HTERT RPE-1 (cell line): Measurements from ENCODE around the gene LIN37.

ENCODE experiments used
- in situ Hi-C: fragments of 300-500 bp; cut with MboI; formaldehyde crosslinking; loops from 4 replicates; pipeline ENCODE4 v1.14.3; 2020; ENCODE audit warnings: low sequenced_read_pairs

The LIN37 gene

GRCh38 chr19:35734273-35734672 lies 14.1 kb upstream of the LIN37 start:
- in situ Hi-C loops = no loop called here

GRCh38 chr19:35734889-35735288 lies 13.5 kb upstream of the LIN37 start:
- in situ Hi-C loops = no loop called here

GRCh38 chr19:35736913-35737886 lies 11.2 kb upstream of the LIN37 start:
- in situ Hi-C loops = no loop called here

GRCh38 chr19:35738021-35738886 lies 10.1 kb upstream of the LIN37 start:
- in situ Hi-C loops = no loop called here

GRCh38 chr19:35738887-35739229 lies 9.5 kb upstream of the LIN37 start:
- in situ Hi-C loops = no loop called here

- in situ Hi-C loops = no loop called here
Observed at GRCh38 chr19:35739275-35740107, 8.9 kb upstream of the LIN37 start.

- in situ Hi-C loops = no loop called here
Observed at GRCh38 chr19:35740108-35740422, 8.3 kb upstream of the LIN37 start.

GRCh38 chr19:35740423-35741202 lies 7.8 kb upstream of the LIN37 start:
- in situ Hi-C loops = no loop called here

- in situ Hi-C loops = no loop called here
Observed at GRCh38 chr19:35741203-35741515, 7.2 kb upstream of the LIN37 start.

- in situ Hi-C loops = no loop called here
Observed at GRCh38 chr19:35742121-35742724, 6.2 kb upstream of the LIN37 start, which contains the start of gene IGFLR1. Gene IGFLR1 (minus strand): TSS chr19:35742452. CDS start chr19:35741180, 1,272 bp downstream.

- in situ Hi-C loops = no loop called here
Observed at GRCh38 chr19:35743640-35744429, 4.5 kb upstream of the LIN37 start.

- in situ Hi-C loops = no loop called here
Observed at GRCh38 chr19:35744430-35745327, 3.7 kb upstream of the LIN37 start.

- in situ Hi-C loops = no loop called here
Observed at GRCh38 chr19:35745328-35746086, 2.9 kb upstream of the LIN37 start, which contains the start of the genes PSENEN and U2AF1L4. Gene PSENEN (plus strand): TSS chr19:35745651. CDS start chr19:35745931, 280 bp downstream. Gene U2AF1L4 (minus strand): TSS chr19:35745418. CDS start chr19:35745391, 27 bp downstream.

GRCh38 chr19:35746087-35746462 lies 2.3 kb upstream of the LIN37 start:
- in situ Hi-C loops = no loop called here

GRCh38 chr19:35746531-35746930 lies 1.8 kb upstream of the LIN37 start:
- in situ Hi-C loops = no loop called here

- in situ Hi-C loops = no loop called here
Observed at GRCh38 chr19:35750167-35750566, 1.8 kb downstream of the LIN37 start.
